Cortex of kidney (tissue), 1 donor: ENCODE data around the gene DSTN.

Experiments used
- DNase-seq: peaks from one replicate; lab custom pipeline; 2025; lab: John Stamatoyannopoulos, UW

The DSTN gene

GRCh38 chr20:17580895-17581294 is 11.0 kb downstream of the DSTN start:
- no peak for DNase-seq

- DNase-seq, result no peak
These were observed 13.3 kb downstream of the DSTN start for GRCh38 chr20:17583126-17583525.

GRCh38 chr20:17584689-17585088 is 14.8 kb downstream of the DSTN start:
- no peak for DNase-seq

- DNase-seq, result no peak
These were observed 16.4 kb downstream of the DSTN start for GRCh38 chr20:17586250-17586649.

- DNase-seq, result no peak
These were observed 17.3 kb downstream of the DSTN start for GRCh38 chr20:17587148-17587547.

GRCh38 chr20:17587824-17588223 is 17.9 kb downstream of the DSTN start:
- DNase-seq, result no peak

GRCh38 chr20:17589161-17589834 is 19.4 kb downstream of the DSTN start:
- no peak for DNase-seq

GRCh38 chr20:17590245-17590644 is 20.4 kb downstream of the DSTN start:
- DNase-seq, result no peak

- DNase-seq, result no peak
These were observed 24.0 kb downstream of the DSTN start for GRCh38 chr20:17593902-17594301.

GRCh38 chr20:17594443-17594842 is 24.6 kb downstream of the DSTN start:
- DNase-seq, result no peak

- no peak for DNase-seq
These were observed 26.0 kb downstream of the DSTN start for GRCh38 chr20:17595856-17596255.

GRCh38 chr20:17598013-17598550 is 28.2 kb downstream of the DSTN start:
- no peak for DNase-seq

GRCh38 chr20:17601957-17602356 is 32.1 kb downstream of the DSTN start:
- no peak for DNase-seq

- DNase-seq, result no peak
These were observed 32.6 kb downstream of the DSTN start for GRCh38 chr20:17602493-17602892.

GRCh38 chr20:17605131-17605660 is 35.3 kb downstream of the DSTN start:
- DNase-seq, result no peak

- DNase-seq, result no peak
These were observed 36.1 kb downstream of the DSTN start for GRCh38 chr20:17606001-17606400.

- DNase-seq, result no peak
These were observed 39.0 kb downstream of the DSTN start for GRCh38 chr20:17608701-17609497.

GRCh38 chr20:17609811-17610377 is 40.0 kb downstream of the DSTN start:
- no peak for DNase-seq

- DNase-seq, result no peak
These were observed 40.9 kb downstream of the DSTN start for GRCh38 chr20:17610566-17611289.

- DNase-seq, result no peak
These were observed 41.3 kb downstream of the DSTN start for GRCh38 chr20:17611290-17611539.

GRCh38 chr20:17611540-17612286 is 41.8 kb downstream of the DSTN start:
- no peak for DNase-seq
